A549 (cell line): ENCODE results near the gene SH3RF3.

ENCODE experiments used
- CTCF ChIP-seq: fragments of >200 bp; sonication (Bioruptor Twin); formaldehyde crosslinking; IDR thresholded peaks from 3 replicates; pipeline ENCODE4 v1.5.1; 2016
- EP300 ChIP-seq, 2 experiments: fragments of >200 bp; sonication (Bioruptor Twin); formaldehyde crosslinking; IDR thresholded peaks; 2 replicates in 1 of 2; 3 replicates in 1 of 2; pipeline ENCODE4 v1.6.1; 2016 to 2017
- HDAC2 ChIP-seq: fragments of 200-600 bp; sonication (generic); IDR thresholded peaks from 2 replicates; pipeline ENCODE4 v1.6.1; 2016
- MYC ChIP-seq: IDR thresholded peaks from 2 replicates; pipeline ENCODE4 v1.6.1; 2012; ENCODE audit warnings: mild to moderate bottlenecking, inconsistent platforms, low read length, improper control_type of control experiment, borderline replicate concordance
- POLR2A ChIP-seq: IDR thresholded peaks from 2 replicates; pipeline ENCODE4 v1.6.1; 2012; ENCODE audit warnings: mild to moderate bottlenecking, low read length
- RAD21 ChIP-seq, 2 experiments: fragments of >200 bp in 1 of 2; sonication (Bioruptor Twin) in 1 of 2; formaldehyde crosslinking in 1 of 2; IDR thresholded peaks in 1 of 2; conservative IDR thresholded peaks in 1 of 2; 2 replicates in 1 of 2; 3 replicates in 1 of 2; pipeline ENCODE4 v1.6.1; 2012 to 2018; ENCODE audit warnings: inconsistent platforms in 1 of 2
- TP53 ChIP-seq: fragments of 250-450 bp; sonication (Bioruptor Pico); IDR thresholded peaks from 2 replicates; pipeline ENCODE4 v1.5.0; 2021; ENCODE audit warnings: mild to moderate bottlenecking, moderate library complexity
- TF ChIP-seq, protein P1 (sequence below): IDR thresholded peaks from 2 replicates; pipeline ENCODE4 v1.6.1; 2012

DNA sequence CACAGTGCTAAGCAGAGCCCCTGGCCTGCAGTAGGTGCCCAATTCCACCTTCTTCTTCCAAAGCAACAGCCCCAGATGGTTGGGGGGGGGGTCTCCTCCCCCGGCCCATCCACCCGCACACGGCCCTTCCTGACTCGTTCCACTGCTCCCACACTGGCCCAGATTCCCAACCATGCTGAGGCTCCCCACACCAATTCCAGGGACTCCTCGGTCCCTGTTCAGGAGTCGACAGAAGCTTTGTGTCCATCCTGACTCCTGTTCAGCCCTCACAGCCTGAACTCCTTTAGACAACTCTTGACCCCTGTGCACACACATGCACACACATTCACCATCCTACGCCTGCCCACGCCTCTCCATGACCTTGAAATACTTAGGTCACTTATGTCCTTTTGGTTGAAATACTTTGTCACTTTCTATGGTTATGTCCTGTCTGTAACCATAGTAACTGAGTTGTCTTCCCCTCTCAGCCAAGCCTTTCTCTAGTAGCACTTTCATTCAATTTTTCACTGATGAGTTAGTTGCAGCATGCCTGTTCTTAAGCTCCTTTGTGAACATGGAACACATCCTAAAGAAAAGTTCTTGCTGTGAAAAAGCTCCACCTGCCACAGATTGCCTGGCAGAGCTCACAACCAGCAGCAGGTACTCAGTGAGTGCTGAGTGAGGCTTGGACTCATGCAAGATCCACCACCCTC is 258.9 kb downstream of the SH3RF3 start:
- TF ChIP-seq POLR2A (no peak), RAD21 (conservative IDR thresholded peaks at IDR 0.05 in 1 of 2, IDR thresholded peaks at IDR 0.05 in 1 of 2) (no peak), TP53 (CRISPR knock-in tag) (no peak), CTCF (no peak), MYC (no peak), EP300 (IDR thresholded peaks at IDR 0.05) (no peak), HDAC2 (no peak)
- TF ChIP-seq, protein P1, sequence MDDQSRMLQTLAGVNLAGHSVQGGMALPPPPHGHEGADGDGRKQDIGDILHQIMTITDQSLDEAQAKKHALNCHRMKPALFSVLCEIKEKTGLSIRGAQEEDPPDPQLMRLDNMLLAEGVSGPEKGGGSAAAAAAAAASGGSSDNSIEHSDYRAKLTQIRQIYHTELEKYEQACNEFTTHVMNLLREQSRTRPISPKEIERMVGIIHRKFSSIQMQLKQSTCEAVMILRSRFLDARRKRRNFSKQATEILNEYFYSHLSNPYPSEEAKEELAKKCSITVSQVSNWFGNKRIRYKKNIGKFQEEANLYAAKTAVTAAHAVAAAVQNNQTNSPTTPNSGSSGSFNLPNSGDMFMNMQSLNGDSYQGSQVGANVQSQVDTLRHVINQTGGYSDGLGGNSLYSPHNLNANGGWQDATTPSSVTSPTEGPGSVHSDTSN: no peak
